Epithelial cell of proximal tubule (primary cell): ENCODE results near the gene CRTAP. TPM values are rescaled to one million over a fixed set of nuclear protein-coding genes. Genes with fewer than 3 reads are reported as not detected.
A peak's percentile ranks its signal among the peaks of the same experiment; 100 is the strongest.

ENCODE experiments used
- DNase-seq: peaks from one replicate; pipeline ENCODE4 v3.0.0-alpha.2; 2011; ENCODE audit warnings: low read depth
- H3K4me3 ChIP-seq: 2 replicates; pipeline ENCODE4 v1.5.1; 2011; ENCODE audit warnings: low read depth, mild to moderate bottlenecking, low read length
- CTCF ChIP-seq: conservative IDR thresholded peaks from 2 replicates; pipeline ENCODE4 v1.5.1; 2012; ENCODE audit warnings: low read depth, mild to moderate bottlenecking, low read length
- total RNA-seq: library from RNA; depleted of rRNA; stranded (reverse); fragments of >200 nt; gene quantifications from 2 replicates; pipeline ENCODE4 v1.2.3, GENCODE V29; 2015

CRTAP gene
- total RNA-seq, 1 donor from 2014 or later = 193 TPM

GRCh38 chr3:33091746-33092145 is 22.1 kb upstream of the CRTAP start:
- DNase-seq = no peak
- no peak overlapping the region for H3K4me3 ChIP-seq
- TF ChIP-seq CTCF = no peak

- no peak for TF ChIP-seq CTCF
- H3K4me3 ChIP-seq = no peak overlapping the region
- no peak for DNase-seq
Measured at GRCh38 chr3:33092496-33093254, 21.1 kb upstream of the CRTAP start.

DNA sequence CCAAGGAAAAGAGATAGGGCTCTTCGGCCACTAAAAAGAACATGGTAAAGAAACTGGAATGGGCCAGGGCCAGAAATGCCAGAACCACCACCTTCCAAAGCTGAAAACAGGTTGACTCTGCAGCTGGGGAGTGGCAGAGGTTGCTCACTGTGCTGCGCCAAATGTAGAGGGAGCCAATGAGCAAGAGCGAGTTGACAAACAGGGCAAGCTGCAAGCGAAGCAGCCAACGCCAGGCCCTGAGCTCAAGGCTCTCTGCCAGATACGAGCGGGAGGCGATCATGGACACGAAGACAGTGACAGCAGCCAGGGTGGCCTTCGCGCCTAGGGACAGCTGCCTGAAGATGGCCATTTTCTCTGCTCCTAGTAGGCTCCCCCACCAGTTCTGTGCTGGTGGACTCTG is 20.0 kb upstream of the CRTAP start:
- no peak overlapping the region for H3K4me3 ChIP-seq
- no peak for DNase-seq
- no peak for TF ChIP-seq CTCF

DNA sequence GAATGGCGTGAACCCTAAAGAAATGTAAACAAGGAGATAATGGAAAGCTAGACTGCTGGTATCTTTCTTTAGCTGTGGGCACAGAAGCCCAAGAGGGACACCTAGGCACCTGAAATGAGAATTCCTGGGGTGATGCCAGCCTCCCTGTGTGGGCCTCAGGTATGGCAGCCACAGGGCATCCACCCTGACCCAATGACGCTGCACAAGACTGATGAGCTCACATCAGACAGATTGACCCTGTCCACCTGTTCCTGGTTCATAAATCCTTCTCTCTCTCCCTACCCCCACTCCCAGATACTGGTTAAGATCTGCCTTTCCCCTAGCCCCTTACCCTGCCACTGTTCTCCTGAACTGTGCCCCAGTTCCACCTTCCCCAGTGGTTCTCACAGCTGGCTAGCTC is 18.4 kb upstream of the CRTAP start:
- DNase-seq = no peak

DNA sequence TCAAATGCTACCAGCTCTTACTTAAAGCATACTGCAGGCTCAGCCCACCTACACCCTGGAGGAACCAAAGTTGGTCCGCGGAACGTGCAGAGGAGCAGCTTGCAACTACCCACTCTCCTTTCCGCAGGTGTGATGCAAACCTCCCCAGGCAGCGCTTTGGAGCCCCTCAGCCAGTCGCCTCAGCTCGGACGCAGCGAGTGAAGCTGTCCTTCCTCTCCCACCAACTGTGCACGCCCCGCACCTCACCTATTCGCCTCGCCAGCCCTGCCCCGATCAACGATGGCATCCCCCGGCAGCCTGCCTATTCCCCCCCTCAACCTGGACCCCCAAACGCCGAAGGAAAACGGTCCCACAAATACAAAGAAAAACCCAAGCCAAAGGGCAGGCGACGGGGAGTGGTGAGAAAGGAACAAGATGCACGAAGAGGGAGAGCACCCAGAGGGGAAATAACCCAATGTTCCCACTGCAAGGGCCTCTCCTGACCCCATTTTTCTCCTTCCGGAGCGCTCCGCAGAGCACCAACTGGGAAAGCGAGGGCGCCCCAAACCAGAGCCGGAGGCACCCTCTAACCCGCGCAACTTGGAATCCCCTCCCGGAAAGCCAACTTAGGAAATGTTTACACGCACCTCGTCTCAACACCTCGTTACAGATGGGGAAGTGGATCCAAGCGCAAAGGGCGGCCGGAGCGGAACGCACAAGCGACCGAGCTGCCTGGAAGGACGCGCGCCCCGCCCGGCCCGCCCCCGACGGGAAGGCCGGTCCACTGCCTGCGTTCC is 17.5 kb upstream of the CRTAP start:
- no peak for DNase-seq
- peak overlapping the region; percentile 98 for H3K4me3 ChIP-seq
- no peak for TF ChIP-seq CTCF

More for the DNA sequence above, 18.4 kb upstream of the CRTAP start:
- H3K4me3 ChIP-seq = peak overlapping the region; percentile 98
- TF ChIP-seq CTCF = no peak

- DNase-seq = no peak
- TF ChIP-seq CTCF = no peak
- no peak overlapping the region for H3K4me3 ChIP-seq
Measured at GRCh38 chr3:33099109-33099645, 14.6 kb upstream of the CRTAP start.
